ENCODE data around the gene CENPP. TPM values are rescaled to one million over a fixed set of nuclear protein-coding genes. Genes with fewer than 3 reads are reported as not detected.

The CENPP gene
- total and polyA plus RNA-seq, 2 donors from 2014 or later, result 1.2 to 4.2 TPM

DNA sequence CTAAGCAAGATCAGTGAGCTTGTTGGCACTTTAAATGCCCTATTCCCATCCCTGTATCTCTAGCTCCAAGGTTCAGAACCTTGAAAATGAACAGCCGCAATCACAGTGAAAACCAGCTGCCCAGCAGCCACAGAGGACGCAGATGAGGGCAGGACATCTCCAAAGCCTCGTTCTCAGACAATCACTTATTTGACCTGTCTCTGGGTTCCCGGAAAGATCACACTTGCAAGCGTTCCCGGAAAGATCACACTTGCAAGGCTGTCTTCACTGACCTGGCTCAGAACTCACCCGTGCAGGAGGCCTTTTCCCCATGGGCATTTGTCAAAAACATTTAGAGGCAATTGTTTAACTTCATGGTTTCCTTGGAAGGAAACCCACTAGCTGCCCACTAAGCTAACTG lies 318.5 kb downstream of the CENPP start:
- TF ChIP-seq CTCF (IDR thresholded peaks at IDR 0.05; ENCODE audit: borderline replicate concordance, extremely low read depth, insufficient read depth), result no peak
- Histone ChIP-seq H3K4me3 (ENCODE audit: low read length in 3 of 3) (no peak overlapping the region), H3K9ac (ENCODE audit: low read length in 3 of 3) (no peak overlapping the region), H3K4me1 (ENCODE audit: control insufficient read depth in 2 of 3, insufficient read depth in 2 of 3, low read depth in 1 of 3, low read length in 3 of 3) (no peaks in the 10 kb centered on the region), H3K27me3 (ENCODE audit: control insufficient read depth, insufficient read depth, low read length) (no peaks in the 10 kb centered on the region), H3K36me3 (ENCODE audit: control insufficient read depth in 2 of 3, insufficient read depth in 3 of 3, low read length in 3 of 3) (peaks cover 0 to 49% (median 30%) of the 10 kb centered on the region in 3 donors), H3K9me3 (ENCODE audit: control insufficient read depth in 2 of 3, insufficient read depth in 1 of 3, low read length in 3 of 3) (peaks cover 0 to 3% (median 0%) of the 10 kb centered on the region in 3 donors), H3K27ac (ENCODE audit: low read depth in 2 of 2, low read length in 2 of 2) (no peak overlapping the region)
- no peak for DNase-seq
- intact Hi-C loops (cut with DNase I), result no loop called here
- no peak for FAIRE-seq

GRCh38 chr9:92645041-92645440 lies 319.3 kb downstream of the CENPP start:
- DNase-seq (no peak), FAIRE-seq (no peak)
- intact Hi-C loops (cut with DNase I), result no loop called here
- H3K9me3 ChIP-seq (ENCODE audit: control insufficient read depth in 2 of 3, insufficient read depth in 1 of 3, low read length in 3 of 3), result peaks cover 0 to 3% (median 0%) of the 10 kb centered on the region in 3 donors
- H3K9ac ChIP-seq (ENCODE audit: low read length in 3 of 3), result no peak overlapping the region
- H3K27ac ChIP-seq (ENCODE audit: low read depth in 2 of 2, low read length in 2 of 2), result no peak overlapping the region
- no peak for TF ChIP-seq CTCF (IDR thresholded peaks at IDR 0.05; ENCODE audit: borderline replicate concordance, extremely low read depth, insufficient read depth)
- H3K4me3 ChIP-seq (ENCODE audit: low read length in 3 of 3), result no peak overlapping the region
- no peaks in the 10 kb centered on the region for H3K27me3 ChIP-seq (ENCODE audit: control insufficient read depth, insufficient read depth, low read length)
- H3K4me1 ChIP-seq (ENCODE audit: control insufficient read depth in 2 of 3, insufficient read depth in 2 of 3, low read depth in 1 of 3, low read length in 3 of 3), result no peaks in the 10 kb centered on the region
- H3K36me3 ChIP-seq (ENCODE audit: control insufficient read depth in 2 of 3, insufficient read depth in 3 of 3, low read length in 3 of 3), result peaks cover 0 to 51% (median 31%) of the 10 kb centered on the region in 3 donors

- no peaks in the 10 kb centered on the region for H3K27me3 ChIP-seq (ENCODE audit: control insufficient read depth, insufficient read depth, low read length)
- H3K9me3 ChIP-seq (ENCODE audit: control insufficient read depth in 2 of 3, insufficient read depth in 1 of 3, low read length in 3 of 3), result peaks cover 0 to 3% (median 0%) of the 10 kb centered on the region in 3 donors
- no peak overlapping the region for H3K9ac ChIP-seq (ENCODE audit: low read length in 3 of 3)
- H3K36me3 ChIP-seq (ENCODE audit: control insufficient read depth in 2 of 3, insufficient read depth in 3 of 3, low read length in 3 of 3), result peaks cover 0 to 29% (median 21%) of the 10 kb centered on the region in 3 donors
- intact Hi-C loops (cut with DNase I), result no loop called here
- no peak overlapping the region for H3K4me3 ChIP-seq (ENCODE audit: low read length in 3 of 3)
- FAIRE-seq (no peak), DNase-seq (peak in 1 of 5 donors; percentile 31)
- no peaks in the 10 kb centered on the region for H3K4me1 ChIP-seq (ENCODE audit: control insufficient read depth in 2 of 3, insufficient read depth in 2 of 3, low read depth in 1 of 3, low read length in 3 of 3)
- no peak for TF ChIP-seq CTCF (IDR thresholded peaks at IDR 0.05; ENCODE audit: borderline replicate concordance, extremely low read depth, insufficient read depth)
- H3K27ac ChIP-seq (ENCODE audit: low read depth in 2 of 2, low read length in 2 of 2), result no peak overlapping the region
Observed at GRCh38 chr9:92647671-92648473, 322.1 kb downstream of the CENPP start.

Data from kidney (tissue), 14 donors.